ENCODE measurements around the gene PTPRG.
A peak's percentile ranks its signal among the peaks of the same experiment; 100 is the strongest.

Gene PTPRG

DNA sequence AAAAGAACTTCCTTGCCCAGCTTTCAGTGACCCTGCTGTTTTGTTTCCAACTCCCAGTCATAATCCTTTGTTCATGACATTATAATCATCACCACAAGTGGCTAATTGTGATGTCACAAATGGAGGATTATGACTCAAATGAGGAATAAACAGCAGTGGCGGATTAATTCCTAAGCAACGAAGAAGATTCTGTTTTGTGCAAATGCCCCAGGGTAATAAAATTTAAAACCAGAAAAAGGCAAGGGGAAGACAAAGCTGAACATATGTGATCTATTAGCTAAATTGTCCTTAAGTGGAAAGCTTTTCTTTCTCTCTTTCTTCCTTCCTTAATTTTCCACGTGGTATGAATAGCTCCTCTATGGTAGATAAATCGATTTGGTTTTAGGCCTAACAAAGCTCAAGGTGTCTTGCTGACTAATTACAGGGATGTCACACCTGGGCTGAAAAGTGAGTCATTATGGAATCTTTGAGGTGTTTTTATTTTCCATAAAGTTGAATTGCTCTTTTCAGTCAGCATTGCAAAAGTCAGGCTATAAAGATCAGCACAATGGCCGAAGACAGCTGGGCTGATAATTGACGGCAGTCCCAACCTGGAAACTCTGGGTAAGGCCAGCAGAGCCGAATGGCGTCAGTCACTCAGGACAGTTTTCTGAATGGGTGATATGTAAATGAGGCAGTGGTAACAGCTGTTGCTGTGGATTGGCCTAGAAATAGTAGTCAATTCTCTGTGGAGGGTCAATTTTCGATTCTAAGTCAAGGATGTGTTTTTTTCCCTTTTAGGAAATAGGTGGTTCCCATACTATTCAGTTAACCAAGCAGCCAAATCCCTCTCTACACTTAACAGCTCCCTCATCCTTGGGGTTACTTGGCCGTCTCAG, 121.5 kb downstream of the PTPRG start:
- TF ChIP-seq, protein P1, sequence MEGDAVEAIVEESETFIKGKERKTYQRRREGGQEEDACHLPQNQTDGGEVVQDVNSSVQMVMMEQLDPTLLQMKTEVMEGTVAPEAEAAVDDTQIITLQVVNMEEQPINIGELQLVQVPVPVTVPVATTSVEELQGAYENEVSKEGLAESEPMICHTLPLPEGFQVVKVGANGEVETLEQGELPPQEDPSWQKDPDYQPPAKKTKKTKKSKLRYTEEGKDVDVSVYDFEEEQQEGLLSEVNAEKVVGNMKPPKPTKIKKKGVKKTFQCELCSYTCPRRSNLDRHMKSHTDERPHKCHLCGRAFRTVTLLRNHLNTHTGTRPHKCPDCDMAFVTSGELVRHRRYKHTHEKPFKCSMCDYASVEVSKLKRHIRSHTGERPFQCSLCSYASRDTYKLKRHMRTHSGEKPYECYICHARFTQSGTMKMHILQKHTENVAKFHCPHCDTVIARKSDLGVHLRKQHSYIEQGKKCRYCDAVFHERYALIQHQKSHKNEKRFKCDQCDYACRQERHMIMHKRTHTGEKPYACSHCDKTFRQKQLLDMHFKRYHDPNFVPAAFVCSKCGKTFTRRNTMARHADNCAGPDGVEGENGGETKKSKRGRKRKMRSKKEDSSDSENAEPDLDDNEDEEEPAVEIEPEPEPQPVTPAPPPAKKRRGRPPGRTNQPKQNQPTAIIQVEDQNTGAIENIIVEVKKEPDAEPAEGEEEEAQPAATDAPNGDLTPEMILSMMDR (IDR thresholded peaks at IDR 0.05; ENCODE audit: insufficient read depth, low read depth, low read length, missing control alignments) = no peak
- peak; percentile 83 for DNase-seq (ENCODE audit: low read depth)
- no peak overlapping the region for H3K4me3 ChIP-seq (ENCODE audit: low read length)

DNA sequence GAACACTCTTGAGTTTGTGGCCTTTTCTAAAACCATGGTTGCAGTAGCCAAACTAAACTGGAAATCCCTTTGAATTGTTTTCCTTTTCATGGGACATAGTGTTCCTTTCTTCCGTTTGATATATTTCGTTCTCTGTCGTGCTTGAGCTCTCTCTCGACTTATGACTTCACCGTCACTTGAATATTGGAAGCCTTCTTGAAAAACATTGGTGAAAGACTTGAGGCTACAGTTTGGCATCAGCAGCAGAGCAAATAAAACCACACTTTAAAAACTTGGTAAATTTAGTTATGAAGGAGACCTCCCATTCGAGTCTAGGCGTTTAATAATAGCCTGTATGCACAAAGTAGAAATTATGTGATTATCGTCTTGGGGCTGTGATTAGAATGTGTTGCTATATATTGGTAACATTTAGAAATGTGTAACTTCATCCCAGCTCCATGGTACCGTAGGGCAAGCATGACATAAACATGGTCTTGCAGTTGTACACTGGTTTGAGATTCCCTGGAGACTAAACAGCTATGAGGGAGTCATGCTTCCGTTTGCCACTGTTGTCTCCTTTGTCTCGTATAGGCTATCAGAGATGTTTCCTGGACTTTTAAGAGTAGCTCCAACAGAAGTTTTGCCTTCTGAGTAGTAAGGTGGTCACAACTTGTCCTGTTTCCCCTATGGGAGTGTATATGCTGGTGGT, 122.3 kb downstream of the PTPRG start:
- no peak overlapping the region for H3K4me3 ChIP-seq (ENCODE audit: low read length)
- no peak for DNase-seq (ENCODE audit: low read depth)
- TF ChIP-seq, protein P1 (IDR thresholded peaks at IDR 0.05; ENCODE audit: insufficient read depth, low read depth, low read length, missing control alignments) = no peak

DNA sequence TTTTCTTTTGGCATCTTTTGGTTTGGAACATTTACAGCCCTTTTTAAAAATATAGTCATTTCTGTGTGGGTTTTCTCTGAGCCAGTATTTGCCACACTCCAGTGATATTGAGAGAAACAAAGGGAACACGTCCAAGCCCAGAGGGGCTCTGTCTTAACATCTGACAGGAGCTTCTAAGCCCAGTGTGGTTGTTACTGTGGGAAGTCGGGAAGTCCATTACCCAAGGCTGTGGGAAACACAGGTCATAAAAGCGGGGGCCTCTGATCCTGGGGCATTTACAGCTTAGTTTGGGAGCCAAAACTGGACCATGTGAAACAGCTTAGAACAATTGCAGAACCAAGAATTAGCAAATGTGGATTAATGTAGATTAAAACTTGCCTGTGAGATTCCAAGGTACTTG, 123.0 kb downstream of the PTPRG start:
- no peak for DNase-seq (ENCODE audit: low read depth)
- TF ChIP-seq, protein P1 (IDR thresholded peaks at IDR 0.05; ENCODE audit: insufficient read depth, low read depth, low read length, missing control alignments) = no peak
- no peak overlapping the region for H3K4me3 ChIP-seq (ENCODE audit: low read length)

DNA sequence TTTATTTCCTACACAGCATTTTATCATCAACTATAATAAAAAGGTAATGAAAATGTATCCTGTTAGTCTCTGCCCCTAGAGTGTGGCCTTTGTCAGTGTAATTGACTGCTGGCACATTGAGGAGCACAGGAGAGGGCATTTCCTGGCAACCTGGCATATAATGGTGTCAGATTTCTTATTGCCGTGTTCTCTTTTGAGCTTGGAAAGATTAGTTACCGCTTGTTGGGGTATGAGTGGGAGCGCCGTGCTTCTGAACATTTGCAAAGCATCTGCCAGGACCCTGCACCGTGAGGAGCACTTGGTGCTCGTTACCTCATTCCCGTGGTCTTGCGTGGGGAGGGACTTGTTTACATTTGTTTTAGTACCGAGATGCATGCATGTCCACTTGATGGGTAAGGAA, 124.4 kb downstream of the PTPRG start:
- TF ChIP-seq, protein P1 (IDR thresholded peaks at IDR 0.05; ENCODE audit: insufficient read depth, low read depth, low read length, missing control alignments) = no peak
- no peak overlapping the region for H3K4me3 ChIP-seq (ENCODE audit: low read length)
- peak; percentile 50 for DNase-seq (ENCODE audit: low read depth)

DNA sequence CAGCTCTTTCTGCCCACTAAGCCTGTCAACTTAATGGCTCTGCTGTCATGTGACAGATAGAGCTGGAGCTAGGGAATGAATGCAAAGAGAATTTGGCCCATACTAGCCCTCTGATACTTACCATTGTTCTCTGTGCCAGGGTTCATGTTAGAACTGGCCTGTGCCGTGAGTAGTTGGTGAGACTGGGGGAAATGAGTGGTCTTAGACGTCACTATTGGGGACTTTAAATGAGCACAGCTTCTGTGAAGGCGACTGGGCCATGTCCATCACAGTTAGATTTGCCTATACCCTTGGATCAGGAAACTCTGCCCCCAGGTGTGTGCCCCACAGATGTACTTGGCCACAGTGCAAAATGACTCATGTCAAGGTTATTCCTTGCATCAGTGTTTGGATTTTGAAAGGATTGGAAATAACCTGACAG, 124.9 kb downstream of the PTPRG start:
- no peak overlapping the region for H3K4me3 ChIP-seq (ENCODE audit: low read length)
- peak; percentile 85 for DNase-seq (ENCODE audit: low read depth)
- TF ChIP-seq, protein P1 (IDR thresholded peaks at IDR 0.05; ENCODE audit: insufficient read depth, low read depth, low read length, missing control alignments) = no peak

DNA sequence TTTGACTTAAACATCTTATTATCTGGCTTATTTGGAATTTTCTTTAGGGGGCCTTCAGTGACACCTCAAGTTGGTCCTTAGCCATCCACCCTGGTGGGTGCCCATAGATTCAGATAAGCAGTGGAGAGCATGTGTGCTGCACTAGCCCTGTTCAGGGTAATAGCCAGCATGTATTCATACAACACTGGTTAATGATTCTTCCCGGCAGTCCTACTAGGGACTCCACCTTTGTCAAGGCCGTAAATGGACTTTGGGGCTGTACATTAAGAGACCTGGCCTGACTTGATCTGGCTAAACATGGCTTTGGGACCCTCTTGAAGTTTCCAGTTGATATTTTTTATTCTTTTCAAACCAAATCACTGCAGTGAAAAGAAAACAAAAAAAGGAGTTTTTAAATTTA, 125.8 kb downstream of the PTPRG start:
- H3K4me3 ChIP-seq (ENCODE audit: low read length) = no peak overlapping the region
- no peak for DNase-seq (ENCODE audit: low read depth)
- TF ChIP-seq, protein P1 (IDR thresholded peaks at IDR 0.05; ENCODE audit: insufficient read depth, low read depth, low read length, missing control alignments) = no peak
